ENCODE data around the gene LNX2. TPM values are rescaled to one million over a fixed set of nuclear protein-coding genes. Genes with fewer than 3 reads are reported as not detected.

The LNX2 gene
- total and polyA plus RNA-seq, 2 of the 4 experiments (the other 2 are of a cell fraction): 3.1 to 7.2 TPM

DNA sequence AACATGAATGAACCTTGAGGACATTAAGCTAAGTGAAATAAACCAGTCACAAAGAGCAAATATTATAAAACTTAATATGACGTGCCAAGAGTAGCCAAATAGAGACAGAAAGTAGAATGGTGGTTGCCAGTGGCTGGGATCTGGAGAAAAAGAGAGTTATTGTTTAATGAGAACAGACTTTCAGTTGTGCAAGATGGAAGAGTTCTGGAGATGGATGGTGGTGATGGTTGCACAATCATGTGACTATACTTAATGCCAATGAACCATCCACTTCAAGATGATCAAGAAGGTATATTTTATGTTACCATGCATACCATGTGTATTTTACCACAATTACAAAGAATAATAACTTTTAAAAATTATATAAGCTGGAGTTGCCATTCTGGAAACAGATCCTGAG lies 104.2 kb downstream of the LNX2 start:
- H3K27me3 ChIP-seq (ENCODE audit: control insufficient read depth, insufficient read depth, low read length): peaks cover 2% of the 10 kb centered on the region; the same call in 1 of the 2 replicates
- no peak overlapping the region for H2AK9ac ChIP-seq (replicated peaks; ENCODE audit: low read depth, low read length, poor library complexity)
- ChIA-PET CTCF (interaction anchor here (1.6 kb wide), 1 partner anchor 17 kb away, joined by 4 read pairs; no protein-coding TSS in a partner anchor), POLR2A (ENCODE audit: unreplicated experiment) (no interaction called here)
- H4K20me1 ChIP-seq (ENCODE audit: insufficient read depth, low read length): no peaks in the 10 kb centered on the region
- no peak overlapping the region for H2AFZ ChIP-seq (replicated peaks; ENCODE audit: low read length, poor library complexity)
- no peak overlapping the region for H4K5ac ChIP-seq (ENCODE audit: low read depth, low read length)
- intact Hi-C loops (cut with micrococcal nuclease): no loop called here
- H3K18ac ChIP-seq (ENCODE audit: low read depth, low read length): no peak overlapping the region
- H3K36me3 ChIP-seq (ENCODE audit: control insufficient read depth, insufficient read depth, low read length): no peaks in the 10 kb centered on the region
- H2BK120ac ChIP-seq (ENCODE audit: low read depth, low read length): no peak overlapping the region
- H3K4me1 ChIP-seq (ENCODE audit: control insufficient read depth, insufficient read depth, low read length): no peaks in the 10 kb centered on the region
- in situ Hi-C loops (cut with MboI; ENCODE audit: low sequenced_read_pairs): loop anchor here (10.0 kb wide), 1 partner anchor 61 kb away; the partner anchor contains the start of gene MTIF3
- H4K8ac ChIP-seq (ENCODE audit: low read depth in 2 of 2, low read length in 2 of 2): no peak overlapping the region
- no peak overlapping the region for H2BK5ac ChIP-seq (ENCODE audit: low read depth, low read length, poor library complexity, severe bottlenecking)
- DNase-seq (no peak), ATAC-seq (ENCODE audit: low read depth) (no peak)
- dilution Hi-C loops (cut with HindIII; ENCODE audit: low sequenced_read_pairs, unreplicated experiment): no loop called here
- H3K4ac ChIP-seq (ENCODE audit: low read depth, low read length): no peak overlapping the region
- no peak overlapping the region for H3K4me2 ChIP-seq (ENCODE audit: low read depth, low read length)
- no peaks in the 10 kb centered on the region for H3K79me1 ChIP-seq (ENCODE audit: low read depth in 1 of 2, low read length in 2 of 2)
- no peak overlapping the region for H4K91ac ChIP-seq (ENCODE audit: insufficient read depth, low read depth, low read length)
- H3K9me1 ChIP-seq (ENCODE audit: insufficient read depth, low read length): no peaks in the 10 kb centered on the region
- no peak overlapping the region for H3K9ac ChIP-seq (ENCODE audit: low read depth, low read length)
- BruUV-seq (replicated peaks): no TSS peak
- TF ChIP-seq RFX5 (IDR thresholded peaks at IDR 0.05; ENCODE audit: low read depth, low read length) (no peak), CEBPB (IDR thresholded peaks at IDR 0.05; ENCODE audit: low read depth, low read length) (peak; percentile 44; the same call in 1 of the 2 replicates), BHLHE40 (IDR thresholded peaks at IDR 0.05; ENCODE audit: low read depth, low read length) (no peak), RAD21 (IDR thresholded peaks at IDR 0.05; ENCODE audit: low read length) (no peak), USF2 (IDR thresholded peaks at IDR 0.05; ENCODE audit: low read depth, low read length) (no peak)
- no peak overlapping the region for H2BK15ac ChIP-seq (ENCODE audit: low read depth, low read length)
- no peak overlapping the region for H3K14ac ChIP-seq (replicated peaks; ENCODE audit: low read depth, low read length)
- H2BK20ac ChIP-seq (ENCODE audit: low read depth, low read length): no peak overlapping the region
- no peak overlapping the region for H3K56ac ChIP-seq (ENCODE audit: extremely low read depth, insufficient read depth, low read length)
- no peak overlapping the region for H3K4me3 ChIP-seq (ENCODE audit: insufficient read depth, low read depth, low read length)
- no peak overlapping the region for H3K27ac ChIP-seq (ENCODE audit: insufficient read depth, low read length)
- H3K23ac ChIP-seq (ENCODE audit: low read depth, low read length): no peak overlapping the region
- WGBS, 2 experiments (ENCODE audit: extremely low coverage in 2 of 2, insufficient read length in 1 of 2): no CpG with 5 or more reads among the region's 1 CpG
- no peaks in the 10 kb centered on the region for H3K9me3 ChIP-seq (ENCODE audit: control insufficient read depth, insufficient read depth, low read length)
- no peak overlapping the region for H2AK5ac ChIP-seq (ENCODE audit: low read depth, low read length)
